OCI-LY3 (cell line): ENCODE measurements around the gene GALNT14.

Experiments
- CTCF ChIP-seq: fragments of 200-600, 300-600 bp; sonication (generic); IDR thresholded peaks from 2 replicates; pipeline ENCODE4 v1.5.1; 2014; ENCODE audit warnings: antibody characterized with exemption, low read length, low read depth
- EZH2phosphoT487 ChIP-seq: fragments of 200-600 bp; shearing (Covaris generic); IDR thresholded peaks from 2 replicates; pipeline ENCODE4 v1.6.1; 2018; ENCODE audit warnings: antibody characterized with exemption, mixed run types, low read depth

GRCh38 chr2:31171142-31171541, 32.9 kb upstream of the GALNT14 start:
- no peak for TF ChIP-seq CTCF
- TF ChIP-seq EZH2phosphoT487 = no peak
